CD4-positive, alpha-beta T cell treated with Interferon gamma for 1 hour (primary cell): ENCODE results near the gene U2AF2.

Source experiments
- DNase-seq: peaks from one replicate; pipeline ENCODE4 v3.0.0-alpha.2; 2020

The U2AF2 gene

GRCh38 chr19:55720214-55720746 is 65.4 kb downstream of the U2AF2 start:
- no peak for DNase-seq

DNA sequence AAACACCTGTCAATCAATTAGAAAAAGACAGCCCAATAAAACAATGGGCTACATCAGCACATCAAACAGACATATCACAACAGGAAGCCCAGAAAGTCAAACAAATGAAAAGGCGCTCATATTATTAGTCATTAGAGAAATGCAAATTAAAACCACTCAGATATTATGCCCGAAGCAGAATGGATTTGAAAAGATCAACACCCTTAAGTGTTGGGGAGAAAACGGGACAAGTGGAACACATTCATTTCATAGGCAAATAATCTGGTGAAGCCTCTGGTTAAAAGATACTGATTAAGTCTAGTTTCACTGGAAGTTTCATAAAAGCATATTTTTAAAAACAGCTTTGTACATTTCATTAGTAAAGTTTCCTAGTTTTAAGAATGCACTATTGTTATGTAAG is 66.0 kb downstream of the U2AF2 start:
- no peak for DNase-seq

DNA sequence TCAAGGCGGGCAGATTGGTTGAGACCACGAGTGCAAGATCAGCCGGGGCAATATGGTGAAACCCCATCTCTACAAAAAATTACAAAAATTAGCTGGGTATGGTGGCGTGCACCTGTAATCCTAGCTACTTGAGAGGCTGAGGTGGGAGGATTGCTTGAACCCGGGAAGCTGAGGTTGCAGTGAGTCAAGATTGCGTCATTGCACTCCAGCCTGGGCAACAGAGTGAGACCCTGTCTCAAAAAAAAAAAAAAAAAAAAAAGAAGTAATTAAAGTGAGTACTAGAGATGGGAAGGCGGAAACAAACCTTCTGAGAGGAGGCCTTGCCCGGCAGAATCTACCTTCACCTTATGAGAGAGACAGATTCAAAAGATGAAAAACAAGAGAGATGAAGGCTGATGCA is 68.7 kb downstream of the U2AF2 start:
- DNase-seq: no peak
